Smooth muscle cell (in vitro differentiated cells): Measurements from ENCODE around the gene CDK14. TPM values are rescaled to one million over a fixed set of nuclear protein-coding genes. Genes with fewer than 3 reads are reported as not detected.

Experiments used
- DNase-seq: peaks from one replicate; lab custom pipeline; 2025; ENCODE audit not compliant: unreplicated experiment; lab: John Stamatoyannopoulos, UW
- H2AFZ ChIP-seq: fragments of 200-600 bp; sonication (generic); 2 replicates; pipeline ENCODE4 v1.6.0; 2016; ENCODE audit warnings: antibody characterized with exemption, low read depth, mild to moderate bottlenecking
- H3F3A ChIP-seq: fragments of 200-600 bp; sonication (generic); 2 replicates; pipeline ENCODE4 v1.6.0; 2017; ENCODE audit warnings: antibody characterized with exemption, low read depth
- H3K27ac ChIP-seq: fragments of 200-600 bp; sonication (generic); 2 replicates; pipeline ENCODE4 v1.5.1; 2016; ENCODE audit warnings: low read depth, mild to moderate bottlenecking
- H3K27me3 ChIP-seq: fragments of 200-600 bp; sonication (generic); 2 replicates; pipeline ENCODE4 v1.6.1; 2016; ENCODE audit warnings: low read depth, mild to moderate bottlenecking
- H3K36me3 ChIP-seq: fragments of 200-600 bp; sonication (generic); 2 replicates; pipeline ENCODE4 v1.5.1; 2016; ENCODE audit warnings: low read depth
- H3K4me1 ChIP-seq: fragments of 200-600 bp; sonication (generic); 2 replicates; pipeline ENCODE4 v1.5.1; 2016; ENCODE audit warnings: low read depth
- H3K4me2 ChIP-seq: fragments of 200-600 bp; sonication (generic); 2 replicates; pipeline ENCODE4 v1.6.0; 2016; ENCODE audit warnings: mild to moderate bottlenecking
- H3K4me3 ChIP-seq: fragments of 200-600 bp; sonication (generic); 2 replicates; pipeline ENCODE4 v1.5.1; 2016; ENCODE audit warnings: mild to moderate bottlenecking
- H3K79me2 ChIP-seq: fragments of 200-600 bp; sonication (generic); 2 replicates; pipeline ENCODE4 v1.6.0; 2016; ENCODE audit warnings: low read depth, mild to moderate bottlenecking
- H3K9ac ChIP-seq: fragments of 200-600 bp; sonication (generic); 2 replicates; pipeline ENCODE4 v1.6.0; 2016; ENCODE audit warnings: low read depth
- H3K9me3 ChIP-seq: fragments of 200-600 bp; sonication (generic); replicated peaks from 2 replicates; pipeline ENCODE4 v1.5.1; 2016; ENCODE audit warnings: low read depth
- H4K20me1 ChIP-seq: fragments of 200-600 bp; sonication (generic); 2 replicates; pipeline ENCODE4 v1.6.0; 2016; ENCODE audit warnings: low read depth
- CTCF ChIP-seq: fragments of 200-600 bp; sonication (generic); IDR thresholded peaks from 2 replicates; pipeline ENCODE4 v1.5.1; 2017; ENCODE audit warnings: borderline replicate concordance, mild to moderate bottlenecking, antibody characterized with exemption; ENCODE audit not compliant: insufficient read depth, poor library complexity, severe bottlenecking
- WGBS: methylation state at CpG from one replicate; pipeline ENCODE4 v1.1.7; 2016; ENCODE audit warnings: low lambda C conversion rate; 5-methylcytosine and 5-hydroxymethylcytosine counted together
- polyA plus RNA-seq: library from polyadenylated mRNA; unstranded; fragments of >200 nt; fragmentation: Nextera tagmentation; extraction: Ambion mirVana; gene quantifications from 2 replicates; pipeline ENCODE4 v1.2.1, GENCODE V29; 2016
- total RNA-seq: library from RNA; depleted of rRNA; stranded (reverse); fragments of >200 nt; gene quantifications from 2 replicates; pipeline ENCODE4 v1.2.3, GENCODE V29; 2014

CDK14 gene
- total and polyA plus RNA-seq, 2 experiments from 2014 or later = 4.1 to 5.3 TPM

- H2AFZ ChIP-seq = no peak overlapping the region
- no peak overlapping the region for H3K27ac ChIP-seq
- no peaks in the 10 kb centered on the region for H3K9me3 ChIP-seq
- H3K9ac ChIP-seq = no peak overlapping the region
- H3K36me3 ChIP-seq = no peaks in the 10 kb centered on the region
- H3K4me3 ChIP-seq = no peak overlapping the region
- WGBS = 93% methylated on average over 3 of the region's 3 CpGs
- H3K27me3 ChIP-seq = no peaks in the 10 kb centered on the region
- H3K79me2 ChIP-seq = no peaks in the 10 kb centered on the region
- no peak for DNase-seq
- no peak for TF ChIP-seq CTCF
- H3K4me2 ChIP-seq = no peak overlapping the region
- no peaks in the 10 kb centered on the region for H3F3A ChIP-seq
- H4K20me1 ChIP-seq = no peaks in the 10 kb centered on the region
- H3K4me1 ChIP-seq = no peaks in the 10 kb centered on the region
Measured at GRCh38 chr7:90839727-90840291, 243.7 kb downstream of the CDK14 start.

DNA sequence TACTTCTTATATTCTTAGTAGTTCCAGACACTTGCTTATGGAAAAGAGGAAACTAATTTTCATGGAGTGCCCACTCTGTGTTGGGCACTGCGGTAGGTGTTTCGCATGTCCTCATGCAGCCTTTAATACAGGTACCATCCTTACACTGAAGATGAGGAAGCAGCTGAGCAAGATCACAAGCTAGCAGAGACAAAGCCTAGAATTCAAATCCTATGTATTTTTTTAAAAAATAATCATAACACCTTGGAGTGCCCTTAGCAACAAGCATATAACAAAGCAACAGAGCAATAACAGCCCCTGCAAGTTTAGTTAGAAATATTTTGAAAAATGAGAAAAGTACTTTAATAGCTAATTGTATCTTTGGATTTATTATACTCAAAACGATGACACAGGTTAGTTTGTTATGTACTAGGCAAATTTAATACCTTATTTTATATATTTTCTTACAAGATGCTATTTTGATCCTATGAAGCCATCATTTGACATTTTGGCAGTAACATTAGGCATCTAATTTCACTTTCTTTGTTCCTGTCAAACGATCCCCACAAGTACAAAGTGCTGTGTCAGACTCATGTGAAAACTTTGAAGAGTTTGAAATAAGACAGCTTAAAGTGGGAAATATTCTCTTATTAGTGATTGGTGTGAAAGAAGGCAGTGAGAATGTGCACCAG, 245.8 kb downstream of the CDK14 start:
- H3F3A ChIP-seq = no peaks in the 10 kb centered on the region
- H3K36me3 ChIP-seq = no peaks in the 10 kb centered on the region
- no peaks in the 10 kb centered on the region for H3K9me3 ChIP-seq
- no peak overlapping the region for H3K4me3 ChIP-seq
- H4K20me1 ChIP-seq = no peaks in the 10 kb centered on the region
- no peak for TF ChIP-seq CTCF
- 97% methylated on average over 4 of the region's 4 CpGs for WGBS
- H3K4me2 ChIP-seq = no peak overlapping the region
- H3K9ac ChIP-seq = no peak overlapping the region
- H3K79me2 ChIP-seq = no peaks in the 10 kb centered on the region
- DNase-seq = no peak
- no peaks in the 10 kb centered on the region for H3K4me1 ChIP-seq
- no peaks in the 10 kb centered on the region for H3K27me3 ChIP-seq
- no peak overlapping the region for H3K27ac ChIP-seq
- H2AFZ ChIP-seq = no peak overlapping the region

GRCh38 chr7:90842430-90842788, 246.3 kb downstream of the CDK14 start:
- no peak overlapping the region for H3K4me2 ChIP-seq
- no peaks in the 10 kb centered on the region for H3F3A ChIP-seq
- no peak for TF ChIP-seq CTCF
- no peak for DNase-seq
- H3K9ac ChIP-seq = no peak overlapping the region
- H4K20me1 ChIP-seq = no peaks in the 10 kb centered on the region
- no peaks in the 10 kb centered on the region for H3K36me3 ChIP-seq
- WGBS = 98% methylated on average over 4 of the region's 4 CpGs
- H3K4me1 ChIP-seq = no peaks in the 10 kb centered on the region
- H3K27me3 ChIP-seq = no peaks in the 10 kb centered on the region
- no peak overlapping the region for H3K27ac ChIP-seq
- no peak overlapping the region for H2AFZ ChIP-seq
- no peaks in the 10 kb centered on the region for H3K79me2 ChIP-seq
- H3K9me3 ChIP-seq = no peaks in the 10 kb centered on the region
- H3K4me3 ChIP-seq = no peak overlapping the region

GRCh38 chr7:90843472-90843871, 247.4 kb downstream of the CDK14 start:
- H3K79me2 ChIP-seq = no peaks in the 10 kb centered on the region
- no peak overlapping the region for H3K4me2 ChIP-seq
- no peak overlapping the region for H2AFZ ChIP-seq
- no peak for TF ChIP-seq CTCF
- no peaks in the 10 kb centered on the region for H3K27me3 ChIP-seq
- no peaks in the 10 kb centered on the region for H3K4me1 ChIP-seq
- no peak overlapping the region for H3K9ac ChIP-seq
- no peak overlapping the region for H3K4me3 ChIP-seq
- H3K27ac ChIP-seq = no peak overlapping the region
- H3K9me3 ChIP-seq = no peaks in the 10 kb centered on the region
- no peaks in the 10 kb centered on the region for H3K36me3 ChIP-seq
- no peaks in the 10 kb centered on the region for H4K20me1 ChIP-seq
- no peaks in the 10 kb centered on the region for H3F3A ChIP-seq
- DNase-seq = no peak
